ENCODE data around the gene SLC25A21. TPM values are rescaled to one million over a fixed set of nuclear protein-coding genes. Genes with fewer than 3 reads are reported as not detected.

Gene SLC25A21
- total RNA-seq, 4 donors from 2014 or later: 0.39 to 3.3 (median 1.2) TPM

- no peaks in the 10 kb centered on the region for H3K36me3 ChIP-seq
- TF ChIP-seq EP300 (IDR thresholded peaks at IDR 0.05): no peak
- no peak for TF ChIP-seq CTCF (IDR thresholded peaks at IDR 0.05)
- no peak for TF ChIP-seq POLR2A (IDR thresholded peaks at IDR 0.05; ENCODE audit: low read depth)
- TF ChIP-seq POLR2AphosphoS5 (IDR thresholded peaks at IDR 0.05): no peak
- H3K27me3 ChIP-seq: no peaks in the 10 kb centered on the region
- H3K4me1 ChIP-seq: peaks cover 0 to 4% (median 0%) of the 10 kb centered on the region in 4 donors
- intact Hi-C loops (cut with DNase I): no loop called here
- no peaks in the 10 kb centered on the region for H3K9me3 ChIP-seq
- no peak overlapping the region for H3K4me3 ChIP-seq
- 66% methylated on average over 3 of the region's 3 CpGs for WGBS
- no peak for DNase-seq (ENCODE audit: extremely low spot score)
- no peak overlapping the region for H3K27ac ChIP-seq (replicated peaks in 1 of 4)
Observed at GRCh38 chr14:37142835-37143401, 29.5 kb downstream of the SLC25A21 start.

GRCh38 chr14:37140176-37140575 is 32.2 kb downstream of the SLC25A21 start:
- no peak overlapping the region for H3K27ac ChIP-seq (replicated peaks in 1 of 4)
- no peaks in the 10 kb centered on the region for H3K36me3 ChIP-seq
- intact Hi-C loops (cut with DNase I): no loop called here
- WGBS: 80% methylated on average over 2 of the region's 2 CpGs
- no peak for TF ChIP-seq POLR2AphosphoS5 (IDR thresholded peaks at IDR 0.05)
- TF ChIP-seq EP300 (IDR thresholded peaks at IDR 0.05): no peak
- TF ChIP-seq POLR2A (IDR thresholded peaks at IDR 0.05; ENCODE audit: low read depth): no peak
- no peak for TF ChIP-seq CTCF (IDR thresholded peaks at IDR 0.05)
- no peaks in the 10 kb centered on the region for H3K27me3 ChIP-seq
- no peak overlapping the region for H3K4me3 ChIP-seq
- no peak for DNase-seq (ENCODE audit: extremely low spot score)
- no peaks in the 10 kb centered on the region for H3K9me3 ChIP-seq
- peaks cover 0 to 4% (median 0%) of the 10 kb centered on the region in 4 donors for H3K4me1 ChIP-seq

- intact Hi-C loops (cut with DNase I): no loop called here
- Histone ChIP-seq H3K27me3 (no peaks in the 10 kb centered on the region), H3K4me3 (no peak overlapping the region), H3K4me1 (peaks cover 0 to 4% (median 0%) of the 10 kb centered on the region in 4 donors), H3K9me3 (no peaks in the 10 kb centered on the region), H3K27ac (replicated peaks in 1 of 4) (no peak overlapping the region), H3K36me3 (no peaks in the 10 kb centered on the region)
- WGBS: 90% methylated on average over 3 of the region's 3 CpGs
- TF ChIP-seq CTCF (IDR thresholded peaks at IDR 0.05): no peak
- TF ChIP-seq POLR2AphosphoS5 (IDR thresholded peaks at IDR 0.05): no peak
- TF ChIP-seq EP300 (IDR thresholded peaks at IDR 0.05): no peak
- no peak for TF ChIP-seq POLR2A (IDR thresholded peaks at IDR 0.05; ENCODE audit: low read depth)
- DNase-seq (ENCODE audit: extremely low spot score): no peak
Observed at GRCh38 chr14:37139710-37140109, 32.7 kb downstream of the SLC25A21 start.

- Histone ChIP-seq H3K27ac (replicated peaks in 1 of 4) (no peak overlapping the region), H3K27me3 (no peaks in the 10 kb centered on the region), H3K9me3 (no peaks in the 10 kb centered on the region), H3K36me3 (no peaks in the 10 kb centered on the region), H3K4me3 (no peak overlapping the region), H3K4me1 (peaks cover 0 to 4% (median 0%) of the 10 kb centered on the region in 4 donors)
- TF ChIP-seq POLR2AphosphoS5 (IDR thresholded peaks at IDR 0.05) (no peak), POLR2A (IDR thresholded peaks at IDR 0.05; ENCODE audit: low read depth) (no peak), EP300 (IDR thresholded peaks at IDR 0.05) (no peak), CTCF (IDR thresholded peaks at IDR 0.05) (no peak)
- intact Hi-C loops (cut with DNase I): no loop called here
- DNase-seq (ENCODE audit: extremely low spot score): no peak
- WGBS: 82% methylated on average over 2 of the region's 2 CpGs
Observed at GRCh38 chr14:37138898-37139297, 33.5 kb downstream of the SLC25A21 start.
